H1 (cell line): ENCODE measurements around the gene L2HGDH. TPM values are rescaled to one million over a fixed set of nuclear protein-coding genes. Genes with fewer than 3 reads are reported as not detected.

Source experiments
- CTCF ChIA-PET: fragments of 300-600 bp; sonication (Branson Sonifier 250); formaldehyde crosslinking; loops from one replicate; lab custom pipeline; 2021; ENCODE audit not compliant: partially characterized antibody; lab: Charles Lee
- POLR2A ChIA-PET: fragments of 300-600 bp; sonication (Branson Sonifier 250); formaldehyde crosslinking; loops from one replicate; lab custom pipeline; 2021; ENCODE audit warnings: inconsistent platforms; ENCODE audit not compliant: partially characterized antibody; lab: Charles Lee
- DNase-seq, 2 experiments: peaks; one replicate each; pipeline versions ENCODE4 v3.0.0 to v3.0.0-alpha.2; 2010 to 2022; ENCODE audit warnings: low spot score in 2 of 2, low read depth in 1 of 2, mixed read lengths in 1 of 2
- FAIRE-seq: peaks from 2 replicates; lab custom pipeline; 2011; peaks lifted over from hg19 to GRCh38; lab: Jason Lieb, UNC
- H2AFZ ChIP-seq: 2 replicates; pipeline ENCODE4 v1.8.1; 2012; ENCODE audit warnings: low read length, inconsistent platforms
- H2AK5ac ChIP-seq: 2 replicates; pipeline ENCODE4 v1.6.1; 2013; ENCODE audit warnings: low read depth, low read length
- H2BK120ac ChIP-seq: replicated peaks from 2 replicates; pipeline ENCODE3; 2013; ENCODE audit warnings: low read depth, low read length, inconsistent platforms
- H2BK12ac ChIP-seq: 2 replicates; pipeline ENCODE4 v1.6.1; 2013; ENCODE audit warnings: low read depth, low read length
- H2BK15ac ChIP-seq: 2 replicates; pipeline ENCODE4 v1.6.1; 2013; ENCODE audit warnings: low read length
- H2BK20ac ChIP-seq: 2 replicates; pipeline ENCODE4 v1.6.1; 2013; ENCODE audit warnings: low read length
- H2BK5ac ChIP-seq: 2 replicates; pipeline ENCODE4 v1.6.1; 2013; ENCODE audit warnings: low read depth, low read length
- H3K14ac ChIP-seq: 2 replicates; pipeline ENCODE4 v1.6.1; 2013; ENCODE audit warnings: inconsistent platforms; ENCODE audit not compliant: insufficient read length
- H3K18ac ChIP-seq: 2 replicates; pipeline ENCODE4 v1.6.1; 2013; ENCODE audit warnings: low read length; ENCODE audit errors: extremely low read depth
- H3K23ac ChIP-seq: 2 replicates; pipeline ENCODE4 v1.6.1; 2013; ENCODE audit warnings: inconsistent platforms; ENCODE audit not compliant: insufficient read length
- H3K23me2 ChIP-seq: 2 replicates; pipeline ENCODE4 v1.6.1; 2013; ENCODE audit warnings: low read depth, low read length
- H3K27ac ChIP-seq: 2 replicates; pipeline ENCODE4 v1.6.1; 2011; ENCODE audit warnings: low read depth, low read length, inconsistent platforms
- H3K27me3 ChIP-seq, 4 experiments: replicated peaks in 1 of 4; 1 replicate in 1 of 4; 2 replicates in 3 of 4; pipeline versions ENCODE4 v1.6.1 to v1.8.1; 2011 to 2013; ENCODE audit warnings: low read length in 3 of 4, mild to moderate bottlenecking in 3 of 4, inconsistent platforms in 2 of 4, mixed read lengths in 2 of 4, moderate library complexity in 1 of 4; ENCODE audit not compliant: control insufficient read depth in 3 of 4, insufficient read depth in 3 of 4; ENCODE audit errors: extremely low read depth in 1 of 4
- H3K36me3 ChIP-seq, 4 experiments: 2 replicates each; pipeline versions ENCODE4 v1.6.1 to v1.8.1; 2011 to 2013; ENCODE audit warnings: mild to moderate bottlenecking in 4 of 4, low read length in 3 of 4, moderate library complexity in 2 of 4, control low read depth in 1 of 4, inconsistent platforms in 1 of 4; ENCODE audit not compliant: insufficient read depth in 4 of 4, control insufficient read depth in 2 of 4
- H3K4ac ChIP-seq: replicated peaks from 2 replicates; pipeline ENCODE3; 2013; ENCODE audit warnings: low read length, low read depth, mixed read lengths, inconsistent platforms; ENCODE audit not compliant: insufficient read length
- H3K4me1 ChIP-seq, 4 experiments: replicated peaks in 1 of 4; 1 replicate in 1 of 4; 2 replicates in 3 of 4; pipeline versions ENCODE4 v1.6.1 to v1.8.1; 2011 to 2013; ENCODE audit warnings: low read length in 3 of 4, inconsistent platforms in 2 of 4, mixed read lengths in 1 of 4; ENCODE audit not compliant: insufficient read depth in 4 of 4, control insufficient read depth in 3 of 4
- H3K4me2 ChIP-seq, 2 experiments: 2 replicates each; pipeline versions ENCODE4 v1.6.1 to v1.8.1; 2011 to 2013; ENCODE audit warnings: low read depth in 2 of 2, low read length in 2 of 2, control low read depth in 1 of 2, inconsistent platforms in 1 of 2, mild to moderate bottlenecking in 1 of 2; ENCODE audit not compliant: insufficient read depth in 1 of 2
- H3K4me3 ChIP-seq, 4 experiments: fragments of 200-600, 300-600 bp in 1 of 4; sonication (generic), shearing (Covaris generic), sonication (Bioruptor Twin) in 1 of 4; 2 replicates each; pipeline versions ENCODE4 v1.5.1 to v1.8.1; 2011 to 2016; ENCODE audit warnings: low read length in 4 of 4, low read depth in 3 of 4, control low read depth in 2 of 4, inconsistent platforms in 2 of 4, mild to moderate bottlenecking in 2 of 4, mixed read lengths in 1 of 4, moderate library complexity in 1 of 4; ENCODE audit not compliant: insufficient read depth in 2 of 4; ENCODE audit errors: extremely low read depth in 1 of 4
- H3K56ac ChIP-seq: replicated peaks from 2 replicates; pipeline ENCODE3; 2013; ENCODE audit warnings: low read depth, mild to moderate bottlenecking, mixed read lengths, low read length, inconsistent platforms; ENCODE audit not compliant: insufficient read length
- H3K79me1 ChIP-seq: 2 replicates; pipeline ENCODE4 v1.6.1; 2013; ENCODE audit warnings: low read depth, low read length, control low read depth
- H3K79me2 ChIP-seq, 2 experiments: 2 replicates each; pipeline versions ENCODE4 v1.6.1 to v1.8.1; 2012 to 2013; ENCODE audit warnings: low read length in 2 of 2, mild to moderate bottlenecking in 2 of 2, inconsistent platforms in 1 of 2; ENCODE audit not compliant: insufficient read depth in 2 of 2, control insufficient read depth in 1 of 2
- H3K9ac ChIP-seq, 4 experiments: replicated peaks in 1 of 4; 1 replicate in 1 of 4; 2 replicates in 3 of 4; pipeline versions ENCODE4 v1.6.1 to v1.8.1; 2011 to 2013; ENCODE audit warnings: low read depth in 3 of 4, low read length in 3 of 4, control low read depth in 2 of 4, mild to moderate bottlenecking in 2 of 4, moderate library complexity in 2 of 4, inconsistent platforms in 1 of 4; ENCODE audit errors: extremely low read depth in 1 of 4
- H3K9me3 ChIP-seq, 2 experiments: 2 replicates each; pipeline versions ENCODE4 v1.6.1 to v1.8.1; 2012 to 2013; ENCODE audit warnings: mild to moderate bottlenecking in 2 of 2, moderate library complexity in 2 of 2, control low read depth in 1 of 2, inconsistent platforms in 1 of 2, low read depth in 1 of 2, low read length in 1 of 2, mixed read lengths in 1 of 2; ENCODE audit not compliant: insufficient read depth in 2 of 2
- H4K20me1 ChIP-seq, 2 experiments: replicated peaks in 1 of 2; 2 replicates each; pipeline versions ENCODE3 to v1.8.1; 2011 to 2013; ENCODE audit warnings: inconsistent platforms in 2 of 2, low read length in 2 of 2, mild to moderate bottlenecking in 1 of 2; ENCODE audit not compliant: insufficient read depth in 2 of 2, control insufficient read depth in 1 of 2
- H4K5ac ChIP-seq: 2 replicates; pipeline ENCODE4 v1.6.1; 2013; ENCODE audit warnings: low read length, low read depth, mixed read lengths, inconsistent platforms; ENCODE audit not compliant: insufficient read length
- H4K8ac ChIP-seq: 2 replicates; pipeline ENCODE4 v1.8.0; 2013; ENCODE audit warnings: mild to moderate bottlenecking, moderate library complexity, low read length, inconsistent platforms; ENCODE audit not compliant: insufficient read depth; ENCODE audit errors: extremely low read depth
- H4K91ac ChIP-seq: replicated peaks from 2 replicates; pipeline ENCODE3; 2013; ENCODE audit warnings: low read length, mixed read lengths, inconsistent platforms; ENCODE audit not compliant: insufficient read length
- BRCA1 ChIP-seq: IDR thresholded peaks from 2 replicates; pipeline ENCODE4 v1.6.1; 2012; ENCODE audit warnings: low read depth, low read length, improper control_type of control experiment
- CREB1 ChIP-seq: IDR thresholded peaks from 2 replicates; pipeline ENCODE4 v1.6.1; 2012; ENCODE audit warnings: inconsistent platforms
- JUND ChIP-seq: IDR thresholded peaks from 2 replicates; pipeline ENCODE4 v1.6.1; 2011; ENCODE audit warnings: mild to moderate bottlenecking, improper control_type of control experiment, low read length
- PHF8 ChIP-seq: fragments of 200-600 bp; sonication (generic); conservative IDR thresholded peaks from 2 replicates; pipeline ENCODE4 v1.7.1; 2012; ENCODE audit warnings: low read depth, mild to moderate bottlenecking, inconsistent platforms, low read length, moderate library complexity
- RAD21 ChIP-seq, 2 experiments: IDR thresholded peaks in 1 of 2; conservative IDR thresholded peaks in 1 of 2; 2 replicates each; pipeline ENCODE4 v1.6.1; 2011; ENCODE audit warnings: low read depth in 2 of 2, low read length in 2 of 2, improper control_type of control experiment in 1 of 2, inconsistent platforms in 1 of 2, mild to moderate bottlenecking in 1 of 2, moderate library complexity in 1 of 2
- RFX5 ChIP-seq: IDR thresholded peaks from 2 replicates; pipeline ENCODE4 v1.6.1; 2011; ENCODE audit warnings: low read depth, low read length, improper control_type of control experiment, borderline replicate concordance
- RNF2 ChIP-seq: fragments of 200-900, 300-1000 bp; sonication (generic); IDR thresholded peaks from 2 replicates; pipeline ENCODE4 v1.7.1; 2016; ENCODE audit warnings: borderline replicate concordance, low read depth, mild to moderate bottlenecking, antibody characterized with exemption, low read length; ENCODE audit not compliant: poor library complexity, severe bottlenecking; ENCODE audit errors: missing control alignments
- SIN3A ChIP-seq, 2 experiments: IDR thresholded peaks in 1 of 2; conservative IDR thresholded peaks in 1 of 2; 2 replicates each; pipeline ENCODE4 v1.6.1; 2011 to 2012; ENCODE audit warnings: low read length in 2 of 2, improper control_type of control experiment in 1 of 2, low read depth in 1 of 2, mild to moderate bottlenecking in 1 of 2
- SIRT6 ChIP-seq: IDR thresholded peaks from one replicate; pipeline ENCODE4 v1.7.1; 2012; ENCODE audit warnings: low read length, inconsistent platforms
- SP1 ChIP-seq: IDR thresholded peaks from 2 replicates; pipeline ENCODE4 v1.6.1; 2011; ENCODE audit warnings: low read depth, low read length
- SP4 ChIP-seq: IDR thresholded peaks from 2 replicates; pipeline ENCODE4 v1.6.1; 2012; ENCODE audit warnings: low read length, inconsistent platforms
- SUZ12 ChIP-seq: fragments of 200-600 bp; sonication (generic); IDR thresholded peaks from 2 replicates; pipeline ENCODE4 v1.6.1; 2012; ENCODE audit warnings: mild to moderate bottlenecking, inconsistent platforms, low read length, moderate library complexity, mixed read lengths
- WGBS, 2 experiments: shearing (Covaris generic) in 1 of 2; methylation state at CpG; one replicate each; pipeline versions ENCODE4 v1.1.6 to v1.1.7; 2013 to 2015; ENCODE audit warnings: low lambda C conversion rate in 2 of 2, mixed read lengths in 2 of 2, inconsistent platforms in 1 of 2, low coverage in 1 of 2, missing lambda C conversion rate in 1 of 2; ENCODE audit not compliant: insufficient replicate concordance in 2 of 2, insufficient coverage in 1 of 2, insufficient read length in 1 of 2; ENCODE audit errors: extremely low coverage in 1 of 2, missing lambda C conversion rate in 1 of 2; 5-methylcytosine and 5-hydroxymethylcytosine counted together
- polyA plus RNA-seq, 7 experiments: library from polyadenylated mRNA; depleted of rRNA in 3 of 7; stranded (reverse) in 5 of 7; unstranded in 2 of 7; fragments of >200 nt in 5 of 7; fragments of 200-250 nt in 2 of 7; gene quantifications; 1 replicate in 5 of 7; 2 replicates in 1 of 7; 4 replicates in 1 of 7; pipeline versions ENCODE4 v1.2.1 to v1.2.3, GENCODE V29; 2011 to 2013; ENCODE audit warnings: missing spikeins in 2 of 7, mixed read lengths in 2 of 7
- total RNA-seq: library from RNA; stranded (reverse); fragmentation: NEBNext Ultra II Directional; extraction: Animal tissue kit (Norgen Biotek cat#: 25700); gene quantifications from 2 replicates; pipeline ENCODE4 v1.2.1, GENCODE V29; 2021

L2HGDH gene
- total and polyA plus RNA-seq, 2 of the 8 experiments (the other 6 are each of a cell fraction or from before 2014, with no cell fraction given) = 12.2 to 28.6 TPM

- H3K27ac ChIP-seq = no peak overlapping the region
- no peaks in the 10 kb centered on the region for H3K27me3 ChIP-seq
- no peak overlapping the region for H2AK5ac ChIP-seq
- 94% methylated on average over 8 of the region's 8 CpGs; no CpG with 5 or more reads in 1 of the 2 experiments for WGBS, 2 experiments
- H3K9me3 ChIP-seq = peaks cover 0 to 2% of the 10 kb centered on the region in 2 experiments; a peak in 1 of 4 replicates
- peaks cover 0 to 19% (median 4%) of the 10 kb centered on the region in 4 experiments; a peak in 4 of 8 replicates for H3K36me3 ChIP-seq
- no peak overlapping the region for H3K56ac ChIP-seq
- no peak overlapping the region for H3K14ac ChIP-seq
- H3K23me2 ChIP-seq = no peaks in the 10 kb centered on the region
- no peak overlapping the region for H3K4me3 ChIP-seq
- DNase-seq (no peak), FAIRE-seq (no peak)
- H3K9ac ChIP-seq = no peak overlapping the region
- no peak overlapping the region for H2BK12ac ChIP-seq
- H4K91ac ChIP-seq = no peak overlapping the region
- ChIA-PET CTCF (interaction anchor here (0.7 kb wide), 1 partner anchor 17 kb away, joined by 3 read pairs; no protein-coding TSS in a partner anchor), POLR2A (interaction anchor here (1.0 to 1.1 kb wide), 2 partner anchors 17 to 22 kb away, joined by 3 read pairs; no protein-coding TSS in a partner anchor)
- no peak overlapping the region for H2BK20ac ChIP-seq
- peaks cover 3 to 57% of the 10 kb centered on the region in 2 experiments; a peak in 2 of 4 replicates for H3K79me2 ChIP-seq
- no peak overlapping the region for H4K8ac ChIP-seq
- no peak overlapping the region for H3K4me2 ChIP-seq
- H4K5ac ChIP-seq = no peak overlapping the region
- H2BK120ac ChIP-seq = no peak overlapping the region
- no peak overlapping the region for H2BK5ac ChIP-seq
- H3K4ac ChIP-seq = no peak overlapping the region
- H4K20me1 ChIP-seq = no peaks in the 10 kb centered on the region
- H2AFZ ChIP-seq = no peak overlapping the region
- TF ChIP-seq PHF8 (no peak), SIN3A (conservative IDR thresholded peaks at IDR 0.05 in 1 of 2, IDR thresholded peaks at IDR 0.05 in 1 of 2; ENCODE audit: low read depth in 1 of 2, low read length in 2 of 2) (no peak), BRCA1 (no peak), CREB1 (no peak), SUZ12 (no peak), RAD21 (IDR thresholded peaks at IDR 0.05 in 1 of 2, conservative IDR thresholded peaks at IDR 0.05 in 1 of 2; ENCODE audit: low read depth in 2 of 2, low read length in 2 of 2) (no peak), RNF2 (no peak), RFX5 (no peak), SP1 (no peak), SP4 (no peak), JUND (no peak), SIRT6 (no peak)
- no peak overlapping the region for H3K18ac ChIP-seq
- H2BK15ac ChIP-seq = no peak overlapping the region
- H3K23ac ChIP-seq = no peak overlapping the region
- H3K4me1 ChIP-seq = peaks cover 0 to 3% (median 0%) of the 10 kb centered on the region in 4 experiments; a peak in 2 of 7 replicates
- no peaks in the 10 kb centered on the region for H3K79me1 ChIP-seq
These were observed 8.1 kb downstream of the L2HGDH start for GRCh38 chr14:50303744-50304471.
